OCI-LY7 (cell line): ENCODE data around the gene CD247. TPM values are rescaled to one million over a fixed set of nuclear protein-coding genes. Genes with fewer than 3 reads are reported as not detected.

Experiments
- BruUV-seq: library from RNA; stranded (reverse); fragments of 400-500 nt; replicated peaks from 2 replicates; lab custom pipeline; 2021; lab: Mats Ljungman, UMichigan
- CTCF ChIA-PET: fragments of 300-600 bp; sonication (Branson Sonifier 250); formaldehyde crosslinking; loops from one replicate; lab custom pipeline; 2022; ENCODE audit warnings: antibody characterized with exemption; ENCODE audit not compliant: unreplicated experiment; lab: Charles Lee
- POLR2A ChIA-PET: fragments of 300-600 bp; sonication (Branson Sonifier 250); formaldehyde crosslinking; loops from one replicate; lab custom pipeline; 2022; ENCODE audit warnings: antibody characterized with exemption; lab: Charles Lee
- DNase-seq: peaks from one replicate; pipeline ENCODE4 v3.0.0-alpha.2; 2015; ENCODE audit warnings: low spot score
- H2AFZ ChIP-seq: fragments of 200-600 bp; sonication (generic), shearing (Covaris generic); 2 replicates; pipeline ENCODE4 v1.6.1; 2014; ENCODE audit warnings: mild to moderate bottlenecking, antibody characterized with exemption, low read length, moderate library complexity
- H3K27ac ChIP-seq: fragments of 200-600 bp; sonication (generic); 2 replicates; pipeline ENCODE4 v1.5.1; 2014; ENCODE audit warnings: mixed run types, low read depth, mild to moderate bottlenecking, moderate library complexity, low read length, inconsistent platforms; ENCODE audit not compliant: poor library complexity, severe bottlenecking
- H3K36me3 ChIP-seq: fragments of 200-600 bp; sonication (generic); 2 replicates; pipeline ENCODE4 v1.6.1; 2014; ENCODE audit warnings: mild to moderate bottlenecking, antibody characterized with exemption, low read length, moderate library complexity, mixed read lengths; ENCODE audit not compliant: insufficient read depth
- H3K4me1 ChIP-seq: fragments of 200-600 bp; sonication (generic); 2 replicates; pipeline ENCODE4 v1.5.1; 2014; ENCODE audit warnings: mild to moderate bottlenecking, low read length; ENCODE audit not compliant: insufficient read depth, poor library complexity, severe bottlenecking
- H3K4me2 ChIP-seq: fragments of 200-600 bp; sonication (generic); 2 replicates; pipeline ENCODE4 v1.6.1; 2014; ENCODE audit warnings: mild to moderate bottlenecking, low read length
- H3K4me3 ChIP-seq: fragments of 200-600 bp; sonication (generic); 2 replicates; pipeline ENCODE4 v1.5.1; 2014; ENCODE audit warnings: mild to moderate bottlenecking, low read depth, low read length; ENCODE audit not compliant: poor library complexity, severe bottlenecking
- H3K79me2 ChIP-seq: fragments of 200-600 bp; sonication (generic); 2 replicates; pipeline ENCODE4 v1.6.1; 2016; ENCODE audit warnings: low read depth, mild to moderate bottlenecking, low read length, moderate library complexity, mixed read lengths; ENCODE audit not compliant: insufficient read depth
- H3K9me2 ChIP-seq: fragments of 200-600 bp; sonication (generic); 2 replicates; pipeline ENCODE4 v1.6.1; 2016; ENCODE audit warnings: mild to moderate bottlenecking, low read length, mixed read lengths; ENCODE audit not compliant: insufficient read depth
- H3K9me3 ChIP-seq: fragments of 200-600 bp; sonication (generic); 2 replicates; pipeline ENCODE4 v1.6.1; 2014; ENCODE audit warnings: mild to moderate bottlenecking, mixed run types, low read length, mixed read lengths
- H4K20me1 ChIP-seq: fragments of 200-600 bp; sonication (generic); 2 replicates; pipeline ENCODE4 v1.6.1; 2014; ENCODE audit warnings: mild to moderate bottlenecking, antibody characterized with exemption, low read length, moderate library complexity, mixed read lengths; ENCODE audit not compliant: insufficient read depth
- CTCF ChIP-seq: fragments of 200-600 bp; sonication (generic); conservative IDR thresholded peaks from 2 replicates; pipeline ENCODE4 v1.5.1; 2014; ENCODE audit warnings: mild to moderate bottlenecking, antibody characterized with exemption, low read length, moderate library complexity, mixed read lengths
- EZH2phosphoT487 ChIP-seq: fragments of 200-600 bp; sonication (generic); IDR thresholded peaks from 2 replicates; pipeline ENCODE4 v1.6.1; 2018; ENCODE audit warnings: low read depth, borderline replicate concordance, mild to moderate bottlenecking, mixed run types, antibody characterized with exemption, low read length, moderate library complexity, mixed read lengths
- intact Hi-C: fragments of 100-400 bp; cut with micrococcal nuclease; formaldehyde crosslinking; loops from one replicate; pipeline ENCODE4 v1.10.0; 2022; ENCODE audit not compliant: unreplicated experiment
- total RNA-seq, 2 experiments: library from RNA; depleted of rRNA in 1 of 2; stranded (reverse); fragments of >200 nt in 1 of 2; shearing (Covaris generic) in 1 of 2; gene quantifications; 2 replicates each; pipeline ENCODE4 v1.2.3, GENCODE V29; 2014 to 2022

The CD247 gene
- total RNA-seq, 2 experiments from 2014 or later: 1.6 to 2.2 TPM

GRCh38 chr1:167502192-167502551 is 16.2 kb downstream of the CD247 start:
- CTCF ChIA-PET: interaction anchor here (0.9 kb wide), 1 partner anchor 31 kb away, joined by 3 read pairs; no protein-coding TSS in a partner anchor
- Histone ChIP-seq H3K4me1 (peaks cover 58% of the 10 kb centered on the region), H3K9me2 (no peaks in the 10 kb centered on the region), H3K4me3 (peak overlapping the region; percentile 29), H2AFZ (peak overlapping the region; percentile 95; the same call in 1 of the 2 replicates), H4K20me1 (no peaks in the 10 kb centered on the region), H3K27ac (no peak overlapping the region), H3K36me3 (no peaks in the 10 kb centered on the region), H3K9me3 (no peaks in the 10 kb centered on the region), H3K79me2 (no peaks in the 10 kb centered on the region), H3K4me2 (peak overlapping the region; percentile 74)
- no peak for DNase-seq
- no peak for TF ChIP-seq EZH2phosphoT487
- peak; percentile 45; the same call in 1 of the 2 replicates for TF ChIP-seq CTCF
- no TSS peak for BruUV-seq
- intact Hi-C loops: no loop called here
- POLR2A ChIA-PET: interaction anchor here (0.8 to 3.9 kb wide), 5 partner anchors 13 to 55 kb away, joined by 3 to 30 read pairs (median 4); no protein-coding TSS in a partner anchor

- no peaks in the 10 kb centered on the region for H3K9me2 ChIP-seq
- intact Hi-C loops: no loop called here
- peak overlapping the region; percentile 29 for H3K4me3 ChIP-seq
- H2AFZ ChIP-seq: peak overlapping the region; percentile 95
- H4K20me1 ChIP-seq: no peaks in the 10 kb centered on the region
- no peaks in the 10 kb centered on the region for H3K9me3 ChIP-seq
- DNase-seq: peak; percentile 53
- ChIA-PET POLR2A (interaction anchor here (0.8 to 3.9 kb wide), 6 partner anchors 13 to 69 kb away, joined by 3 to 30 read pairs (median 4); no protein-coding TSS in a partner anchor), CTCF (no interaction called here)
- peaks cover 58% of the 10 kb centered on the region for H3K4me1 ChIP-seq
- H3K79me2 ChIP-seq: no peaks in the 10 kb centered on the region
- H3K27ac ChIP-seq: peak overlapping the region; percentile 90
- H3K4me2 ChIP-seq: peak overlapping the region; percentile 74
- BruUV-seq: no TSS peak
- no peak; the same call in 1 of the 2 replicates for TF ChIP-seq CTCF
- TF ChIP-seq EZH2phosphoT487: no peak
- no peaks in the 10 kb centered on the region for H3K36me3 ChIP-seq
Measured at GRCh38 chr1:167501515-167502191, 16.7 kb downstream of the CD247 start.
